Stimulated activated CD4-positive, alpha-beta T cell treated with anti-CD3 and anti-CD28 coated beads, TNF-alpha, amount 100 ng/mL, for 1 hour (primary cell): ENCODE measurements around the gene LGALS4.
A peak's percentile ranks its signal among the peaks of the same experiment; 100 is the strongest.
"Not testable (repeated sequence)": the region's sequence is repeated elsewhere in the genome, so short reads cannot be mapped to it uniquely, and the experiment has no call there.

ENCODE experiments used
- DNase-seq, 3 donors: peaks; one replicate each; pipeline ENCODE4 v3.0.0-alpha.2; 2020; ENCODE audit warnings: low read depth in 3 of 3, low spot score in 1 of 3

LGALS4 gene

DNA sequence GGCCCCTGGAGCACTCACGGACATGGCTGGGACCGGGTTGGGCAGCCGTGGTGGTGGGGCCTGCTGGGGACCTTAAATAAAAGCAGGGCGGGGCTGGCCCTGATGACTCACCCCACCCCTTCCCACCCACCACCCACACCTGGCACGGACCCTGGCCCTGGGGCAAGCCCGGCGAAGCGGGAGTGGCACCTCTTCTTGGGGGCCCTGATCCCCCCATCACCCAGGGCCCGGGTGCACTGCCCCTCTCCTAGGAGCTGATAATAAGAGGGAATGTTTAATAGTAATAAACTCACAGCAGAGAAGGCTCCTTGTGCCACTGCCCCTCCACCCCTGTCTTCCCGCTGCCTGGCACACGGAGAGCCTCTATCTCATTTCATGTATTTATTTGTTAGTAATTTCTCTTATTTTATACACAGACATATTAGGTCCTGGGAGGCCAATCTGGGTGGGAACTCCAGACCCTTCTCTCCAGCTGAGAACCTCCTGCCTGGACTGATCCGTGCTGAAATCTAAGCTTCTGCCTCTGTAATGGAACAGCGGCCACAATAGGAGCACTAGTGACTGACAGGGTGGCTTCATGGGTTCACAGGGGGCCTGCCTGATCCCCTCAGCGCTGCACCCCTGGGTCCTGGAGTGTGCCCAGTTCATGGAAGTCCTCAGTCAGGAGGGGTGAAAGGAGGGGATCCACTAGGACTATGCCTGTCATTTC lies 39.1 kb downstream of the LGALS4 start, which contains the start of gene LGALS7:
Gene LGALS7 (minus strand): TSS at position 49 of the 709 bp plus-strand sequence. CDS start 25 bp downstream, at position 24.
- DNase-seq: no peak

GRCh38 chr19:38771569-38771968 lies 41.2 kb downstream of the LGALS4 start:
- not testable (repeated sequence) for DNase-seq

DNA sequence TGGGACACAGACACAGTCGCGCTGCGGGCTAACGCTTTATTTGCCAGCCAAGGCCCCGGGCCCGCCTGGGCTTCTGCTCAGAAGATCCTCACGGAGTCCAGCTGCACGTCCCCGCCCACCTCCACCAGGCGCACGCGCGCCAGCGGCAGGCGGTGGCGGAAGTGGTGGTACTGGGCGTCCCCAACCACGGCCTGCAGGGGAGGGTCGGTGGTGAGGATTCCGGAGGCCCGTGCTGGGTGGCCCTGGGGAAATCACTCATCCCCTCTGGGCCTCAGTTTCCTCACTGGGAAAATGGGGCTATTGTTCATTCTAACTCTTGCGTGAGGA lies 41.8 kb downstream of the LGALS4 start:
- DNase-seq: not testable (repeated sequence)

GRCh38 chr19:38770228-38770948 lies 42.4 kb downstream of the LGALS4 start:
- DNase-seq: not testable (repeated sequence)

DNA sequence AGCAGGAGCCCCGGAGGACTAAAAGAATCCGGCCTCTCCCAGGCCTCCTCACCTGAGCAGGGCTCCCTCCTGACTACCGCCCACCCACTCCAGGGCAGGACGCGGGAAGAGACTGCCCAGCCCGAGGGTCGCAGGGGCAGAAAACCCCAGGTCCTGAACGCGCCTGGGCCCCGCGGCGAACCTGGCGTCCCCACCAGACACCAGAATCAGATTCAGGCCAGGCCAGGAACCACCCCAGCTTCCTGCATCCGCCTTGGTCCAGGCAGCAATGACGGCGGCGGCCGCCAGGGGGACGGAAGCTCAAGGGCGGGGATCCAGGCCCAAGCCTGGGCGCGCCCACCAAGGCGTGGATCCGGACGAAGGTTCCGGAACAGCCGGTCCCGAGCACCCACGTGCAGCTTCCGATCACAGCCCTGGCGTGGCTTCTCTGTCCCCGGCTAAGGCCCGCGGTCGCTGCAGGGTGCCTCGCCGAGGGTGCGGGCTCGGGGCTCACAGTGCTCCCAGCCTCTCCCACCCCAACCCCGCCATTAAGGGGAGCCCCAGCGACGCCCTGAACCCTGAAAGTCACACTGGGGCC lies 43.0 kb downstream of the LGALS4 start:
- DNase-seq: peak; percentile 74 to 85 (median 85)

GRCh38 chr19:38766276-38767047 lies 46.3 kb downstream of the LGALS4 start:
- DNase-seq: no peak

DNA sequence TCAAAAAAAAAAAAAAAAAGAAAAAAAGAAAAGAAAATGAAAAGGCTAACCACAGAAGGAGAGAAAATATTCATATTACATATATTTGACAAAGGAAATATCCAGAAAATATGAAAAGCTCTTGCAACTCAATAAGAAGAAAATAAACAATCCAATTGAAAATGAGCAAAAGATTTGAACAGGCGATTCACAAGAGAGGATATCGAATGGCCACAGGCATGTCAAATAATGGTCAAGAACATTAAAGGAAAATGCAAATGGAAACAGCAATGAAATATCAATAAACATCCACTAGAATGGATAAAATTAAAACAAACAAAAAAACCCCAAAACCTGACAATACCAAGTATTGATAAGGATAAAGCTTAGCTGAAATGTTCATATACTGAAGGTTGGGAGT lies 47.5 kb downstream of the LGALS4 start:
- DNase-seq: no peak

DNA sequence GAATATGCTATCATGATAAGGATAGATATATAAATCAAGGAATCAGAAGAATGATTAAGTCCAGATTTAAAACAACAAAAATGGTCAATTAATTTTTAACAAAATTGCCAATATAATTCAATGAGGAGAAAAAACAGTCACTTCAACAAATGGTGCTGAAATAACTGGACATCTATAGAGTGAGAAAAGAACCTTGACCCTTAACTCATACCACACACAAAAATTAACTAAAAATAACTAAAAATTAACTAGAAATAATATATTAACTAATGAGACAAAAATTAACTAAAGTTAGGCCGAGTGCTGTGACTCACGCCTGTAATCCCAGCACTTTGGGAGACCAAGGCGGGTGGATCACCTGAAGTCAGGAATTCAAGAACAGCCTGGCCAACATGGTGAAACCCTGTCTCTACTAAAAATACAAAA lies 48.9 kb downstream of the LGALS4 start:
- no peak for DNase-seq

DNA sequence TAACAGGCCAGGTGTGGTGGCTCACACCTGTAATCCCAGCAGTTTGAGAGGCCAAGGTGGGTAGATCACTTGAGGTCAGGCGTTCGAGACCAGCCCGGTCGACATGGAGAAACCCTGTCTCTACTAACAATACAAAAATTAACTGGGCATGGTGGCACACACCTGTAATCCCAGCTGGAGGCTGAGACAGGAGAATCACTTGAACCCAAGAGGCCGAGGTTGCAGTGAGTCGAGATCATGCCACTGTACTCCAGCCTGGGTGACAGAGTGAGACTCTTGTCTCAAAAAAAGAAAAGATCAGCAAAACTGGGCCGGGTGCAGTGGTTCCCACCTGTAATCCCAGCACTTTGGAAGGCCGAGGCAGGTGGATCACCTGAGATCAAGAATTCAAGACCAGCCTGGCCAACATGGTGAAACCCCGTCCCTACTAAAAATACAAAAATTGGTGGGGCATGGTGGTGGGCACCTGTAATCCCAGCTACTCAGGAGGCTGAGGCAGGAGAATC lies 50.8 kb downstream of the LGALS4 start:
- not testable (repeated sequence) for DNase-seq

DNA sequence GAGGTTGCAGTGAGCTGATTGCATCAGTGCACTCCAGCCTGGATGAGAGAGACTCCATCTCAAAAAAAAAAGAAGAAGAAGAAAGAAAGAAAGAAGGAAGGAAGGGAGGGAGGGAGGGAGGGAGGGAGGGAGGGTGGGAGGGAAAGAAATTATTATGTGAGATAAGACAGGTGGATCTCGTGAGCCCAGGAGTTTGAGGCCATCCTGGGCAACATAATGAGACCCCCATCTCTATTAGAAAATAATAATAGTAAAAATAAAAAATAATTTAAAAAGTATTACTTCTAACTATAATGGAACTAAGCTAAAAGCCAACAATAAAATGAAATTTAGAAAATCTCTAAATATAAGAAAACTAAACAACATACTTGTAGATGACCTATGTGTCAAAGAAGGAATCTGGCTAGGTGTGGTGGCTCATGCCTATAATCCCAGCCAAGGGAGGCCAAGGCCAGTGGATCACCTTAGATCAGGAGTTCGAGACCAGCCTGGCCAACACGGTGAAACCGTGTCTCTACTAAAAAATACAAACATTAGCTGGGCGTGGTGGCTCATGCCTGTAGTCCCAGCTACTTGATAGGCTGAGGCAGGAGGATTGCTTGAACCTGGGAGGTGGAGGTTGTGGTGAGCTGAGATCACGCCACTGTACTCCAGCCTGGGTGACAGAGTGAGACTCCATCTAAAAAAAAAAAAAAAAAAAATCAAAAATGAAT lies 51.8 kb downstream of the LGALS4 start:
- not testable (repeated sequence) for DNase-seq

DNA sequence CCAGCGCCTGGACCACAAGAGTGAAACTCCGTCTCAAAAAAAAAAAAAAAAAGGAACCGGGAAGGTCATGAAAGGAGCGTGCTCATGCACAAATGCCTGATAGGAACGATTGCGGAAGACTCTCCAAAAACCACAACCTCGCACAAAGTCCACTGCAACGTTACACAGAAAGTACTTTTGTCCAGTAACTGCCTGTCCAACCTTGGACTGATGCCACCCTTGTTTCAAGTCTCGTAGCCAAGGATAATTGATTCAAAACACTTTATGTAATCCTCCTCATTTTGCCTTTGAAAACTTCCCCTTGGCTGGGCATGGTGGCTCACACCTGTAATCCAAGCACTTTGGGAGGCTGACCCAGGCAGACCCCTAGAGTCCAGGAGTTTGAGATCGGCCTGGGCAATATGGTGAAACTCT lies 53.1 kb downstream of the LGALS4 start:
- DNase-seq: no peak

- not testable (repeated sequence) for DNase-seq
Measured at GRCh38 chr19:38754196-38754595, 58.5 kb downstream of the LGALS4 start.

GRCh38 chr19:38753783-38754182 lies 59.0 kb downstream of the LGALS4 start:
- DNase-seq: not testable (repeated sequence)
